C4-2B (cell line): ENCODE measurements around the gene SIK3.
A peak's percentile ranks its signal among the peaks of the same experiment; 100 is the strongest.

ENCODE experiments used
- H3K27ac ChIP-seq: fragments of 450-650 bp; 2 replicates; pipeline ENCODE4 v1.5.1; 2017
- CTCF ChIP-seq: fragments of 450-650 bp; conservative IDR thresholded peaks from 2 replicates; pipeline ENCODE4 v1.5.1; 2017; ENCODE audit warnings: mild to moderate bottlenecking
- ZFX ChIP-seq: fragments of 450-650 bp; IDR thresholded peaks from 2 replicates; pipeline ENCODE4 v1.6.1; 2017

Gene SIK3

GRCh38 chr11:117091753-117092477, 6.3 kb downstream of the SIK3 start:
- no peak overlapping the region for H3K27ac ChIP-seq
- TF ChIP-seq CTCF = no peak
- TF ChIP-seq ZFX = no peak

DNA sequence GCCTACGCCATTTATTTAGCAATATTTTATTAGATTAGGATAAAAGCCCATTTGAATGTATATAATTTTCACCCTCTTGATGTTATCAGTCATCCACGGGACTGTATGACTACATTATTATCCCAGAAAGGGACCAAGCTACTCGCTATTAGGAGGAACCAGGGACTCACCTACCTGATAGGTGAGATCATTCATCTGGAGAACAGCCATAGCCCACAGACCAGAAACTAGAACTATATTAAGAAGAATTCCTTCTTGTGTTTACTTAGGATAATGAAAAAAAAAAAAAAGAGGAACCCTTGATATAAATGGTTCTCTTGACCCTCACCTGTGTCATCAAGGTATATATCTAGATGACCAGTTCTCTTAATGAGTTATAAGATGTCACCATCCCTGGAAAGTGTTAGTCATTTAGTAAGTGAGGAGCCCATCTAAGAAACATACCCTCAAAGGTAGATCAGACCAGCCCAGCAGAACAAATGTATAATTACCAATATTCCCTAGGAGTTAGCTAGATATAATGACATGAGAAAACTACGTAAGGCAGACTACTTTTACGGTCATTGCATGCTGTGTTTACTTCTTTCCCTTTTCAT, 8.0 kb downstream of the SIK3 start:
- TF ChIP-seq CTCF (no peak), ZFX (no peak)
- H3K27ac ChIP-seq = no peak overlapping the region

- no peak overlapping the region for H3K27ac ChIP-seq
- TF ChIP-seq CTCF = no peak
Observed at GRCh38 chr11:117089685-117090084, 8.5 kb downstream of the SIK3 start.

GRCh38 chr11:117087446-117087845, 10.8 kb downstream of the SIK3 start:
- no peak for TF ChIP-seq ZFX
- TF ChIP-seq CTCF = no peak
- no peak overlapping the region for H3K27ac ChIP-seq

DNA sequence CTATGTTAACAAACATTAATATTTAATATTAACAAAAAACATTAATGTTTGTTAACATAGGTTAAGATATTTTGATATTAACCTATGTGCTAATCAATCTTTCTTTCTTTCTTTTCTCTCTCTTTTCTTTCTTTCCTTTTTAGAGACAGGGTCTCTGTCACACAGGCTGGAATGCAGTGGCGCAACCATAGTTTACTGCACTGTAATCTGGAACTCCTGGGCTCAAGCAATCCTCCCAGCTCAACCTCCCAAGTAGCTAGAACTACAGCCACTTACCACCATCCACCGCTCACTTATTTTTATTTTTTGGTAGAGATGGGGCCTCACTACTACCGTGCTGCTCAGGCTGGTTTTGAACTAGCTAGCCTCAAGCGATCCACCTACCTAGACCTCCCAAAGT, 13.2 kb downstream of the SIK3 start:
- no peak overlapping the region for H3K27ac ChIP-seq
- TF ChIP-seq ZFX = no peak
- no peak for TF ChIP-seq CTCF

DNA sequence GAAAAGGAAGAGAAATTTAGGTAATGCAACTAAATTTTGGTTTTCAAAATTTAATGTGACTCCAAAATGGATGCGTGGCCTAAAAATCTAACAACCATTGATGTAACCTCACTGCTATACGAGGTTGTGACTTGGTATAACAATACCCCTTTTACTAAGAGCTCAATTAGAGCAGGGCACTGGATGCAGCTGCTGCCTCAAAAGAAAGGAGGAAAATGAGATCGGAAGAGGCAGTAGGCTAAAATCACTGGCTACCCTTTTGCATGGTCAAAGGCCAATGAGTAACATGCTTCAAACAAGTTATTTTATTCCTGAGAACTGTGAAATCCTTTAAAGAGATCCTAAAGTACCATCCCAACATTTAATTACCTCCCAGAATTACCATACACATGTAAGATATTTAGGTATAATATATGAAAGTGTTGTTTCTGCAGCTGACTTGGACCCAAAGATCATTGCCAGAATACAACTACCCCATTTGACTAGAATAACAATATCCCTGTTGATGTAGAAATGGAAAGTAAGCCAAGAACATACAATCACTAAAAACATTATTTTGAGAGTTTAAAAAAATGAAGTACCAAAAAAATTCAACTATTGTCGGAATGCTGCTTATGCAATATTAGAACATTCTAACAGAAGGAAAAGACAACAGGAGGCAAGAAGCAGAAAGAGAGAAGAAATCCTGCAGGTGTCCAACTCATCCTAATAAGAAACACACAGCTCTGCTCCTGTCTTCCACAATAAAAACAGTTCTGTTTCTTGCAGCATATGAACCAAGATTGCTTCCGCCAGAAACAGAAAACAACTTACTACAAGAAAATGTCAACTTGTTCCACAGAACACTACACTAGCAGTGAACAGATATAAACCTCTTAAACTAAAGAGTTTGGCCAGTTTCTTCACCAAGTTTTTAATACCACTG, 15.0 kb downstream of the SIK3 start:
- TF ChIP-seq ZFX = no peak
- TF ChIP-seq CTCF = no peak
- H3K27ac ChIP-seq = no peak overlapping the region

DNA sequence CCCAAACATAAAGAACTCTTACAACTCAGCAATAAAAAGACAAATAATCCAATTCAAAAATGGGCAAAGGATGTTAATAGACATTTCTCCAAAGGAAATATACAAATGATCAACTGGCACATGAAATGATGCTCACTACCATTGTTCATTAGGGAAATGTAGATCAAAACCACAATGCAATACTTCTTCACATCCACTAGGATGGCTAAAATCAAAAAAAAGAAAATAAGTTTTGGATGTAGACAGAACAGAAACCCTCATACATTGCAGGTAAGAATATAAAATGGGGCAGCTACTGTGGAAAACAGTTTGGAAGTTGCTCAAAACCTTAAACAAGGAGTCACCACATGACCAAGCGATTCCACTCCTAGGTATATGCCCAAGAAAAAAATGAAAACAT, 16.3 kb downstream of the SIK3 start:
- TF ChIP-seq ZFX (no peak), CTCF (peak; percentile 21; the same call in 1 of the 2 replicates)
- no peak overlapping the region for H3K27ac ChIP-seq
